Common myeloid progenitor, CD34-positive (primary cell): ENCODE measurements around the gene TSPAN18.

Source experiments
- CTCF ChIA-PET: fragments of 350-600 bp; sonication (Branson Sonifier 250); formaldehyde crosslinking; loops from one replicate; lab custom pipeline; 2021; ENCODE audit warnings: antibody characterized with exemption; lab: Charles Lee
- POLR2A ChIA-PET: fragments of 350-600 bp; sonication (Branson Sonifier 250); formaldehyde crosslinking; loops from one replicate; lab custom pipeline; 2021; ENCODE audit warnings: antibody characterized with exemption; lab: Charles Lee
- DNase-seq, 3 donors: peaks; one replicate each; pipeline versions ENCODE4 v3.0.0 to v3.0.0-alpha.2; 2013
- H3K27ac ChIP-seq, 2 experiments: 1 replicate in 1 of 2; 2 replicates in 1 of 2; pipeline ENCODE4 v1.7.0; 2013; ENCODE audit warnings: inconsistent platforms in 2 of 2, low read length in 2 of 2, mild to moderate bottlenecking in 2 of 2, low read depth in 1 of 2, moderate library complexity in 1 of 2; ENCODE audit not compliant: severe bottlenecking in 2 of 2, insufficient read depth in 1 of 2, poor library complexity in 1 of 2
- H3K27me3 ChIP-seq, 5 experiments: replicated peaks in 2 of 5; 1 replicate in 3 of 5; 2 replicates in 2 of 5; pipeline versions ENCODE4 v1.6.1 to v1.7.0; 2013; ENCODE audit warnings: low read length in 4 of 5, mild to moderate bottlenecking in 2 of 5, moderate library complexity in 2 of 5, inconsistent platforms in 1 of 5; ENCODE audit not compliant: insufficient read depth in 5 of 5, control insufficient read depth in 4 of 5
- H3K36me3 ChIP-seq, 4 experiments: 1 replicate in 2 of 4; 2 replicates in 2 of 4; pipeline versions ENCODE4 v1.6.1 to v1.7.0; 2013; ENCODE audit warnings: low read length in 3 of 4, control low read depth in 1 of 4, mild to moderate bottlenecking in 1 of 4; ENCODE audit not compliant: control insufficient read depth in 4 of 4, insufficient read depth in 4 of 4
- H3K4me1 ChIP-seq, 4 experiments: 1 replicate in 3 of 4; 2 replicates in 1 of 4; pipeline versions ENCODE4 v1.6.1 to v1.7.1; 2013; ENCODE audit warnings: low read length in 3 of 4, mild to moderate bottlenecking in 3 of 4, control low read depth in 1 of 4, inconsistent platforms in 1 of 4, moderate library complexity in 1 of 4; ENCODE audit not compliant: control insufficient read depth in 4 of 4, insufficient read depth in 4 of 4; ENCODE audit errors: control extremely low read depth in 1 of 4
- H3K4me3 ChIP-seq, 7 experiments: 1 replicate in 4 of 7; 2 replicates in 3 of 7; pipeline versions ENCODE4 v1.5.1 to v1.7.0; 2013; ENCODE audit warnings: mild to moderate bottlenecking in 7 of 7, low read length in 6 of 7, moderate library complexity in 6 of 7, inconsistent platforms in 2 of 7, low read depth in 2 of 7, control low read depth in 1 of 7; ENCODE audit not compliant: insufficient read depth in 4 of 7, control insufficient read depth in 1 of 7; ENCODE audit errors: extremely low read depth in 1 of 7
- H3K9me3 ChIP-seq, 5 experiments: 1 replicate in 4 of 5; 2 replicates in 1 of 5; pipeline versions ENCODE4 v1.6.1 to v1.7.1; 2013; ENCODE audit warnings: low read length in 4 of 5, mild to moderate bottlenecking in 2 of 5, inconsistent platforms in 1 of 5, low read depth in 1 of 5, moderate library complexity in 1 of 5; ENCODE audit not compliant: control insufficient read depth in 4 of 5, insufficient read depth in 2 of 5; ENCODE audit errors: control extremely low read depth in 1 of 5
- WGBS: methylation state at CpG from one replicate; pipeline ENCODE4 v1.1.5; 2013; ENCODE audit not compliant: insufficient coverage; 5-methylcytosine and 5-hydroxymethylcytosine counted together

TSPAN18 gene

GRCh38 chr11:44852952-44853351 is 126.2 kb downstream of the TSPAN18 start:
- H3K36me3 ChIP-seq = no peaks in the 10 kb centered on the region
- CTCF ChIA-PET = interaction anchor here (0.8 kb wide), 1 partner anchor 192 kb away, joined by 3 read pairs; no protein-coding TSS in a partner anchor

GRCh38 chr11:44853666-44854065 is 126.9 kb downstream of the TSPAN18 start:
- 100% methylated on average over 1 of the region's 9 CpGs for WGBS
- POLR2A ChIA-PET = no interaction called here
- peaks cover 0 to 11% (median 0%) of the 10 kb centered on the region in 5 experiments for H3K27me3 ChIP-seq

More at GRCh38 chr11:44852952-44853351, 126.2 kb downstream of the TSPAN18 start:
- no peaks in the 10 kb centered on the region for H3K4me1 ChIP-seq
- H3K27me3 ChIP-seq = peaks cover 0 to 8% (median 0%) of the 10 kb centered on the region in 5 experiments
- no peak overlapping the region for H3K27ac ChIP-seq
- H3K9me3 ChIP-seq = no peaks in the 10 kb centered on the region
- POLR2A ChIA-PET = no interaction called here
- no peak overlapping the region for H3K4me3 ChIP-seq
- 100% methylated on average over 5 of the region's 5 CpGs for WGBS
- DNase-seq = no peak

GRCh38 chr11:44854086-44854485 is 127.3 kb downstream of the TSPAN18 start:
- H3K27ac ChIP-seq = no peak overlapping the region
- H3K36me3 ChIP-seq = no peaks in the 10 kb centered on the region
- CTCF ChIA-PET = no interaction called here
- WGBS = 100% methylated on average over 2 of the region's 5 CpGs
- no peaks in the 10 kb centered on the region for H3K9me3 ChIP-seq
- H3K27me3 ChIP-seq = peaks cover 0 to 13% (median 3%) of the 10 kb centered on the region in 5 experiments
- no peak overlapping the region for H3K4me3 ChIP-seq
- H3K4me1 ChIP-seq = no peaks in the 10 kb centered on the region
- POLR2A ChIA-PET = no interaction called here
- DNase-seq = no peak

More at GRCh38 chr11:44853666-44854065, 126.9 kb downstream of the TSPAN18 start:
- Histone ChIP-seq H3K27ac (no peak overlapping the region), H3K36me3 (no peaks in the 10 kb centered on the region), H3K9me3 (no peaks in the 10 kb centered on the region), H3K4me3 (no peak overlapping the region), H3K4me1 (no peaks in the 10 kb centered on the region)
- DNase-seq = no peak
- CTCF ChIA-PET = interaction anchor here (0.8 kb wide), 1 partner anchor 193 kb away, joined by 3 read pairs; no protein-coding TSS in a partner anchor

GRCh38 chr11:44854741-44855492 is 128.2 kb downstream of the TSPAN18 start:
- H3K27ac ChIP-seq = no peak overlapping the region
- no peaks in the 10 kb centered on the region for H3K9me3 ChIP-seq
- no peaks in the 10 kb centered on the region for H3K4me1 ChIP-seq
- ChIA-PET POLR2A (interaction anchor here (0.8 kb wide), 1 partner anchor 54 kb away, joined by 3 read pairs; no protein-coding TSS in a partner anchor), CTCF (no interaction called here)
- peaks cover 0 to 20% (median 8%) of the 10 kb centered on the region in 5 experiments for H3K27me3 ChIP-seq
- 100% methylated on average over 2 of the region's 5 CpGs for WGBS
- H3K36me3 ChIP-seq = no peaks in the 10 kb centered on the region
- no peak for DNase-seq
- no peak overlapping the region for H3K4me3 ChIP-seq

- H3K27me3 ChIP-seq = peaks cover 0 to 26% (median 13%) of the 10 kb centered on the region in 5 experiments
- ChIA-PET POLR2A (interaction anchor here (0.8 kb wide), 1 partner anchor 55 kb away, joined by 3 read pairs; no protein-coding TSS in a partner anchor), CTCF (no interaction called here)
- no peak for DNase-seq
- H3K27ac ChIP-seq = no peak overlapping the region
- H3K36me3 ChIP-seq = no peaks in the 10 kb centered on the region
- no peak overlapping the region for H3K4me3 ChIP-seq
- no peaks in the 10 kb centered on the region for H3K9me3 ChIP-seq
- no peaks in the 10 kb centered on the region for H3K4me1 ChIP-seq
Measured at GRCh38 chr11:44855493-44855849, 128.7 kb downstream of the TSPAN18 start.

GRCh38 chr11:44857490-44858090 is 130.8 kb downstream of the TSPAN18 start:
- Histone ChIP-seq H3K4me1 (peaks cover 0 to 13% (median 12%) of the 10 kb centered on the region in 4 experiments), H3K9me3 (no peaks in the 10 kb centered on the region), H3K27ac (no peak overlapping the region), H3K4me3 (no peak overlapping the region), H3K27me3 (peaks cover 0 to 32% (median 19%) of the 10 kb centered on the region in 5 experiments), H3K36me3 (no peaks in the 10 kb centered on the region)
- 95% methylated on average over 8 of the region's 11 CpGs for WGBS
- POLR2A ChIA-PET = interaction anchor here (0.8 kb wide), 1 partner anchor 17 kb away, joined by 3 read pairs; no protein-coding TSS in a partner anchor
- no peak for DNase-seq
- CTCF ChIA-PET = interaction anchor here (0.5 to 1.4 kb wide), 3 partner anchors 13 to 830 kb away, joined by 3 to 4 read pairs (median 4); no protein-coding TSS in a partner anchor
